GM23338 (cell line): ENCODE data around the gene GNG10. TPM values are rescaled to one million over a fixed set of nuclear protein-coding genes. Genes with fewer than 3 reads are reported as not detected.
A peak's percentile ranks its signal among the peaks of the same experiment; 100 is the strongest.

ENCODE experiments used
- ATAC-seq: fragments of 200-7000 bp; cut with Tn5 transposase; 3 replicates; pipeline ENCODE4 v1.9.1; 2020
- DNase-seq: peaks from one replicate; pipeline ENCODE4 v3.0.0-alpha.2; 2015; ENCODE audit warnings: low spot score
- H2AFZ ChIP-seq: fragments of 200-600 bp; sonication (generic); 2 replicates; pipeline ENCODE4 v1.8.0; 2016; ENCODE audit warnings: antibody characterized with exemption, mild to moderate bottlenecking, moderate library complexity
- H3F3A ChIP-seq: fragments of 200-600 bp; sonication (generic); replicated peaks from 2 replicates; pipeline ENCODE4 v1.8.0; 2017; ENCODE audit warnings: antibody characterized with exemption, mixed run types, low read depth
- H3K27ac ChIP-seq: fragments of 200-600 bp; sonication (generic); 2 replicates; pipeline ENCODE4 v1.6.1; 2016; ENCODE audit warnings: low read depth
- H3K27me3 ChIP-seq: fragments of 200-600 bp; sonication (generic); 2 replicates; pipeline ENCODE4 v1.8.0; 2016; ENCODE audit warnings: mild to moderate bottlenecking, mixed run types, moderate library complexity; ENCODE audit not compliant: insufficient read depth
- H3K36me3 ChIP-seq: fragments of 200-600 bp; sonication (generic); 2 replicates; pipeline ENCODE4 v1.8.0; 2016; ENCODE audit warnings: mild to moderate bottlenecking; ENCODE audit not compliant: insufficient read depth
- H3K4me1 ChIP-seq: fragments of 200-600 bp; sonication (generic); 2 replicates; pipeline ENCODE4 v1.8.0; 2016; ENCODE audit warnings: mild to moderate bottlenecking, moderate library complexity; ENCODE audit not compliant: insufficient read depth
- H3K4me2 ChIP-seq: fragments of 200-600 bp; sonication (generic); 2 replicates; pipeline ENCODE4 v1.7.1; 2017; ENCODE audit warnings: mixed run types
- H3K4me3 ChIP-seq: fragments of 200-600 bp; sonication (generic); 2 replicates; pipeline ENCODE4 v1.6.1; 2016; ENCODE audit warnings: mixed run types
- H3K79me2 ChIP-seq: fragments of 200-600 bp; sonication (generic); replicated peaks from 2 replicates; pipeline ENCODE4 v1.8.0; 2017; ENCODE audit warnings: mild to moderate bottlenecking; ENCODE audit not compliant: insufficient read depth
- H3K9me2 ChIP-seq: fragments of 200-600 bp; sonication (generic); 2 replicates; pipeline ENCODE4 v1.8.0; 2017; ENCODE audit not compliant: insufficient read depth
- H4K20me1 ChIP-seq: fragments of 200-600 bp; sonication (generic); replicated peaks from 2 replicates; pipeline ENCODE4 v1.8.0; 2017; ENCODE audit warnings: mild to moderate bottlenecking; ENCODE audit not compliant: insufficient read depth
- H3K27ac Mint-ChIP-seq: 2 replicates; pipeline ENCODE4 v1.8.0; 2020; ENCODE audit warnings: inconsistent platforms, mild to moderate bottlenecking, moderate library complexity, mixed read lengths
- H3K27me3 Mint-ChIP-seq: 3 replicates; pipeline ENCODE4 v1.8.0; 2022; ENCODE audit warnings: low read depth, mild to moderate bottlenecking, moderate library complexity, mixed read lengths, inconsistent platforms; ENCODE audit not compliant: insufficient read depth, poor library complexity
- H3K36me3 Mint-ChIP-seq: 3 replicates; pipeline ENCODE4 v1.8.0; 2021; ENCODE audit warnings: low read depth, mild to moderate bottlenecking, inconsistent platforms, moderate library complexity, mixed read lengths
- H3K4me1 Mint-ChIP-seq: 3 replicates; pipeline ENCODE4 v1.8.0; 2020; ENCODE audit warnings: mild to moderate bottlenecking, inconsistent platforms, mixed read lengths
- H3K4me3 Mint-ChIP-seq: 3 replicates; pipeline ENCODE4 v1.8.0; 2021; ENCODE audit warnings: moderate library complexity, mild to moderate bottlenecking, inconsistent platforms, mixed read lengths
- H3K9me3 Mint-ChIP-seq: 3 replicates; pipeline ENCODE4 v1.8.0; 2020; ENCODE audit warnings: moderate library complexity, mild to moderate bottlenecking, inconsistent platforms, mixed read lengths
- CREB1 ChIP-seq: fragments of 250-450 bp; sonication (Bioruptor Pico); IDR thresholded peaks from 2 replicates; pipeline ENCODE4 v1.5.0; 2020; ENCODE audit warnings: low read depth, mild to moderate bottlenecking, moderate library complexity
- ETS1 ChIP-seq: IDR thresholded peaks from 2 replicates; pipeline ENCODE4 v1.6.1; 2016; ENCODE audit warnings: antibody characterized with exemption
- EZH2 ChIP-seq: fragments of 200-600 bp; sonication (generic); IDR thresholded peaks from one replicate; pipeline ENCODE4 v1.8.0; 2017; ENCODE audit warnings: antibody characterized with exemption, mild to moderate bottlenecking, low read depth; ENCODE audit not compliant: unreplicated experiment
- EZH2phosphoT487 ChIP-seq: fragments of 200-600 bp; sonication (generic); IDR thresholded peaks from one replicate; pipeline ENCODE4 v1.8.1; 2018; ENCODE audit warnings: antibody characterized with exemption; ENCODE audit not compliant: unreplicated experiment
- JUNB ChIP-seq: IDR thresholded peaks from one replicate; pipeline ENCODE4 v1.6.1; 2016; ENCODE audit warnings: antibody characterized with exemption; ENCODE audit not compliant: unreplicated experiment
- STAT1 ChIP-seq: IDR thresholded peaks from one replicate; pipeline ENCODE4 v1.6.1; 2016; ENCODE audit warnings: antibody characterized with exemption; ENCODE audit not compliant: unreplicated experiment
- ZNF114 ChIP-seq: fragments of 250-450 bp; sonication (Bioruptor Pico); IDR thresholded peaks from 2 replicates; pipeline ENCODE4 v1.5.0; 2020; ENCODE audit warnings: mild to moderate bottlenecking, moderate library complexity
- ZNF331 ChIP-seq: fragments of 250-450 bp; sonication (Bioruptor Pico); IDR thresholded peaks from 2 replicates; pipeline ENCODE4 v1.5.0; 2020; ENCODE audit warnings: low read depth, mild to moderate bottlenecking, moderate library complexity
- polyA plus RNA-seq: library from polyadenylated mRNA; unstranded; fragments of >200 nt; fragmentation: Nextera tagmentation; extraction: Ambion mirVana; gene quantifications from 2 replicates; pipeline ENCODE4 v1.2.1, GENCODE V29; 2016
- total RNA-seq: library from RNA; depleted of rRNA; stranded (reverse); fragments of >200 nt; shearing (Covaris generic); gene quantifications from 2 replicates; pipeline ENCODE4 v1.2.3, GENCODE V29; 2014
- TF ChIP-seq, protein P1 (sequence below): fragments of 250-450 bp; sonication (Bioruptor Pico); IDR thresholded peaks from 2 replicates; pipeline ENCODE4 v1.5.0; 2020; ENCODE audit warnings: mild to moderate bottlenecking, moderate library complexity
- TF ChIP-seq, protein P2 (sequence below), 2 experiments: fragments of 200-600 bp in 1 of 2; sonication (generic) in 1 of 2; conservative IDR thresholded peaks; 2 replicates each; pipeline versions ENCODE4 v1.5.1 to v1.6.1; 2016 to 2017; ENCODE audit warnings: antibody characterized with exemption in 2 of 2, low read depth in 2 of 2, mild to moderate bottlenecking in 2 of 2, moderate library complexity in 1 of 2

The GNG10 gene
- total and polyA plus RNA-seq, 2 experiments from 2014 or later = 49.9 to 61.2 TPM

GRCh38 chr9:111657051-111657450 is 4.4 kb upstream of the GNG10 start:
- DNase-seq = peak; percentile 57
- no peaks in the 10 kb centered on the region for H3F3A ChIP-seq
- no peak overlapping the region for H3K4me3 Mint-ChIP-seq
- H3K9me2 ChIP-seq = no peaks in the 10 kb centered on the region
- ATAC-seq = peak; percentile 13
- H3K36me3 Mint-ChIP-seq = peaks cover 10% of the 10 kb centered on the region; the same call in 2 of the 3 replicates
- peaks cover 8% of the 10 kb centered on the region for H3K36me3 ChIP-seq
- no peaks in the 10 kb centered on the region for H4K20me1 ChIP-seq
- H3K27me3 ChIP-seq = peaks cover 18% of the 10 kb centered on the region
- peaks cover 12% of the 10 kb centered on the region for H3K27me3 Mint-ChIP-seq
- H2AFZ ChIP-seq = no peak overlapping the region
- no peaks in the 10 kb centered on the region for H3K9me3 Mint-ChIP-seq
- H3K27ac ChIP-seq = no peak overlapping the region
- no peaks in the 10 kb centered on the region for H3K4me1 ChIP-seq
- no peak overlapping the region for H3K4me3 ChIP-seq
- H3K27ac Mint-ChIP-seq = peak overlapping the region; percentile 71
- H3K4me2 ChIP-seq = no peak overlapping the region
- H3K79me2 ChIP-seq = 0 out of 2 replicates have a peak, but pooled peaks cover under 1% of the 10 kb centered on the region
- TF ChIP-seq, protein P1, sequence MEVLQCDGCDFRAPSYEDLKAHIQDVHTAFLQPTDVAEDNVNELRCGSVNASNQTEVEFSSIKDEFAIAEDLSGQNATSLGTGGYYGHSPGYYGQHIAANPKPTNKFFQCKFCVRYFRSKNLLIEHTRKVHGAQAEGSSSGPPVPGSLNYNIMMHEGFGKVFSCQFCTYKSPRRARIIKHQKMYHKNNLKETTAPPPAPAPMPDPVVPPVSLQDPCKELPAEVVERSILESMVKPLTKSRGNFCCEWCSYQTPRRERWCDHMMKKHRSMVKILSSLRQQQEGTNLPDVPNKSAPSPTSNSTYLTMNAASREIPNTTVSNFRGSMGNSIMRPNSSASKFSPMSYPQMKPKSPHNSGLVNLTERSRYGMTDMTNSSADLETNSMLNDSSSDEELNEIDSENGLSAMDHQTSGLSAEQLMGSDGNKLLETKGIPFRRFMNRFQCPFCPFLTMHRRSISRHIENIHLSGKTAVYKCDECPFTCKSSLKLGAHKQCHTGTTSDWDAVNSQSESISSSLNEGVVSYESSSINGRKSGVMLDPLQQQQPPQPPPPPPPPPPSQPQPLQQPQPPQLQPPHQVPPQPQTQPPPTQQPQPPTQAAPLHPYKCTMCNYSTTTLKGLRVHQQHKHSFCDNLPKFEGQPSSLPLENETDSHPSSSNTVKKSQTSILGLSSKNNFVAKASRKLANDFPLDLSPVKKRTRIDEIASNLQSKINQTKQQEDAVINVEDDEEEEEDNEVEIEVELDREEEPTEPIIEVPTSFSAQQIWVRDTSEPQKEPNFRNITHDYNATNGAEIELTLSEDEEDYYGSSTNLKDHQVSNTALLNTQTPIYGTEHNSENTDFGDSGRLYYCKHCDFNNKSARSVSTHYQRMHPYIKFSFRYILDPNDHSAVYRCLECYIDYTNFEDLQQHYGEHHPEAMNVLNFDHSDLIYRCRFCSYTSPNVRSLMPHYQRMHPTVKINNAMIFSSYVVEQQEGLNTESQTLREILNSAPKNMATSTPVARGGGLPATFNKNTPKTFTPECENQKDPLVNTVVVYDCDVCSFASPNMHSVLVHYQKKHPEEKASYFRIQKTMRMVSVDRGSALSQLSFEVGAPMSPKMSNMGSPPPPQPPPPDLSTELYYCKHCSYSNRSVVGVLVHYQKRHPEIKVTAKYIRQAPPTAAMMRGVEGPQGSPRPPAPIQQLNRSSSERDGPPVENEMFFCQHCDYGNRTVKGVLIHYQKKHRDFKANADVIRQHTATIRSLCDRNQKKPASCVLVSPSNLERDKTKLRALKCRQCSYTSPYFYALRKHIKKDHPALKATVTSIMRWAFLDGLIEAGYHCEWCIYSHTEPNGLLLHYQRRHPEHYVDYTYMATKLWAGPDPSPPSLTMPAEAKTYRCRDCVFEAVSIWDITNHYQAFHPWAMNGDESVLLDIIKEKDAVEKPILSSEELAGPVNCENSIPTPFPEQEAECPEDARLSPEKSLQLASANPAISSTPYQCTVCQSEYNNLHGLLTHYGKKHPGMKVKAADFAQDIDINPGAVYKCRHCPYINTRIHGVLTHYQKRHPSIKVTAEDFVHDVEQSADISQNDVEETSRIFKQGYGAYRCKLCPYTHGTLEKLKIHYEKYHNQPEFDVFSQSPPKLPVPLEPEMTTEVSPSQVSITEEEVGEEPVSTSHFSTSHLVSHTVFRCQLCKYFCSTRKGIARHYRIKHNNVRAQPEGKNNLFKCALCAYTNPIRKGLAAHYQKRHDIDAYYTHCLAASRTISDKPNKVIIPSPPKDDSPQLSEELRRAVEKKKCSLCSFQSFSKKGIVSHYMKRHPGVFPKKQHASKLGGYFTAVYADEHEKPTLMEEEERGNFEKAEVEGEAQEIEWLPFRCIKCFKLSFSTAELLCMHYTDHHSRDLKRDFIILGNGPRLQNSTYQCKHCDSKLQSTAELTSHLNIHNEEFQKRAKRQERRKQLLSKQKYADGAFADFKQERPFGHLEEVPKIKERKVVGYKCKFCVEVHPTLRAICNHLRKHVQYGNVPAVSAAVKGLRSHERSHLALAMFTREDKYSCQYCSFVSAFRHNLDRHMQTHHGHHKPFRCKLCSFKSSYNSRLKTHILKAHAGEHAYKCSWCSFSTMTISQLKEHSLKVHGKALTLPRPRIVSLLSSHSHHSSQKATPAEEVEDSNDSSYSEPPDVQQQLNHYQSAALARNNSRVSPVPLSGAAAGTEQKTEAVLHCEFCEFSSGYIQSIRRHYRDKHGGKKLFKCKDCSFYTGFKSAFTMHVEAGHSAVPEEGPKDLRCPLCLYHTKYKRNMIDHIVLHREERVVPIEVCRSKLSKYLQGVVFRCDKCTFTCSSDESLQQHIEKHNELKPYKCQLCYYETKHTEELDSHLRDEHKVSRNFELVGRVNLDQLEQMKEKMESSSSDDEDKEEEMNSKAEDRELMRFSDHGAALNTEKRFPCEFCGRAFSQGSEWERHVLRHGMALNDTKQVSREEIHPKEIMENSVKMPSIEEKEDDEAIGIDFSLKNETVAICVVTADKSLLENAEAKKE = no peak
- TF ChIP-seq ZNF114 = no peak
- no peak for TF ChIP-seq ETS1
- no peak for TF ChIP-seq STAT1
- no peak for TF ChIP-seq EZH2phosphoT487
- TF ChIP-seq CREB1 (CRISPR knock-in tag) = no peak
- no peak for TF ChIP-seq EZH2
- TF ChIP-seq JUNB = no peak
- TF ChIP-seq, protein P2, sequence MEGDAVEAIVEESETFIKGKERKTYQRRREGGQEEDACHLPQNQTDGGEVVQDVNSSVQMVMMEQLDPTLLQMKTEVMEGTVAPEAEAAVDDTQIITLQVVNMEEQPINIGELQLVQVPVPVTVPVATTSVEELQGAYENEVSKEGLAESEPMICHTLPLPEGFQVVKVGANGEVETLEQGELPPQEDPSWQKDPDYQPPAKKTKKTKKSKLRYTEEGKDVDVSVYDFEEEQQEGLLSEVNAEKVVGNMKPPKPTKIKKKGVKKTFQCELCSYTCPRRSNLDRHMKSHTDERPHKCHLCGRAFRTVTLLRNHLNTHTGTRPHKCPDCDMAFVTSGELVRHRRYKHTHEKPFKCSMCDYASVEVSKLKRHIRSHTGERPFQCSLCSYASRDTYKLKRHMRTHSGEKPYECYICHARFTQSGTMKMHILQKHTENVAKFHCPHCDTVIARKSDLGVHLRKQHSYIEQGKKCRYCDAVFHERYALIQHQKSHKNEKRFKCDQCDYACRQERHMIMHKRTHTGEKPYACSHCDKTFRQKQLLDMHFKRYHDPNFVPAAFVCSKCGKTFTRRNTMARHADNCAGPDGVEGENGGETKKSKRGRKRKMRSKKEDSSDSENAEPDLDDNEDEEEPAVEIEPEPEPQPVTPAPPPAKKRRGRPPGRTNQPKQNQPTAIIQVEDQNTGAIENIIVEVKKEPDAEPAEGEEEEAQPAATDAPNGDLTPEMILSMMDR (conservative IDR thresholded peaks at IDR 0.05; ENCODE audit: low read depth in 2 of 2) = no peak
- no peak for TF ChIP-seq ZNF331 (CRISPR knock-in tag)
- peaks cover 6% of the 10 kb centered on the region; the same call in 2 of the 3 replicates for H3K4me1 Mint-ChIP-seq
